GM19467 (cell line): Measurements from ENCODE around the gene TTLL10.

Source experiments
- ATAC-seq: cut with Tn5 transposase; IDR thresholded peaks from one replicate; pipeline ENCODE4 v1.9.1; 2021; ENCODE audit warnings: mild to moderate bottlenecking, moderate library complexity; ENCODE audit not compliant: unreplicated experiment

Gene TTLL10

GRCh38 chr1:1204425-1204920, 30.8 kb downstream of the TTLL10 start:
- ATAC-seq = no peak

- ATAC-seq = no peak
Measured at GRCh38 chr1:1204998-1205768, 31.5 kb downstream of the TTLL10 start.

GRCh38 chr1:1205769-1206375, 32.2 kb downstream of the TTLL10 start:
- no peak for ATAC-seq

GRCh38 chr1:1206376-1206965, 32.8 kb downstream of the TTLL10 start, which contains the start of gene TNFRSF18:
Gene TNFRSF18 (minus strand): TSS chr1:1206592. CDS start chr1:1206571, 21 bp downstream.
- ATAC-seq = no peak

GRCh38 chr1:1206966-1207531, 33.4 kb downstream of the TTLL10 start:
- no peak for ATAC-seq

GRCh38 chr1:1207571-1207892, 33.9 kb downstream of the TTLL10 start:
- ATAC-seq = no peak

- no peak for ATAC-seq
Measured at GRCh38 chr1:1208713-1209433, 35.2 kb downstream of the TTLL10 start.

- no peak for ATAC-seq
Measured at GRCh38 chr1:1210726-1211540, 37.3 kb downstream of the TTLL10 start.

- no peak for ATAC-seq
Measured at GRCh38 chr1:1211541-1212441, 38.1 kb downstream of the TTLL10 start.

- ATAC-seq = no peak
Measured at GRCh38 chr1:1212780-1213344, 39.2 kb downstream of the TTLL10 start.

- no peak for ATAC-seq
Measured at GRCh38 chr1:1213345-1214265, 39.9 kb downstream of the TTLL10 start, which contains the start of gene TNFRSF4. Gene TNFRSF4 (minus strand): TSS chr1:1214153. CDS start chr1:1214127, 26 bp downstream.

GRCh38 chr1:1215080-1215676, 41.5 kb downstream of the TTLL10 start:
- no peak for ATAC-seq

- no peak for ATAC-seq
Measured at GRCh38 chr1:1215881-1216605, 42.4 kb downstream of the TTLL10 start.

GRCh38 chr1:1216770-1217620, 43.3 kb downstream of the TTLL10 start:
- ATAC-seq = no peak

GRCh38 chr1:1217621-1218523, 44.2 kb downstream of the TTLL10 start:
- ATAC-seq = no peak
